ENCODE measurements around the gene ZNF337.

DNA sequence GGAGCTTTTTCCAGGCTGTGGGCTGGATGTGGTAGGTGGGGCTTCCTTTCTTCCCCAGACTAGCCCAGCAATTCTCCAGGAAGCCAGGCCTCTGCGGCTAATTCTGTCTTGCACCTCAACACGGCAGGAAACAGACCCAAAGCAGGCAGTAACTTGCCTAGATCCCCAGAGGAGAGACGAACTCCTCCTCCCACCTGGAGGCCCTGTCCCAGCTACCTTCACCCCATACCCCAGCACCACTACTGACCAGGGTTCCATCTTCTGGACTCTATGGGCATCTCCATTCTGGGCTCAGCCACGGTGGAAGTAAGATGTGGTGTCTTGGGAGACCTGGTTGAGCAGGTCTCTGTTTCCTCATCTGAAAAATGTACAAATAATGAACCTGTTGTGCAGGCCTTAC, 48.4 kb upstream of the ZNF337 start:
- no peak for TF ChIP-seq TAF1 (IDR thresholded peaks at IDR 0.05; ENCODE audit: low read depth)
- no peak for TF ChIP-seq CTCF (IDR thresholded peaks at IDR 0.05; ENCODE audit: poor library complexity, severe bottlenecking)
- no peak for TF ChIP-seq EP300 (conservative IDR thresholded peaks at IDR 0.05; ENCODE audit: poor library complexity, severe bottlenecking)
- no peak for TF ChIP-seq REST (IDR thresholded peaks at IDR 0.05; ENCODE audit: borderline replicate concordance)
